ENCODE measurements around the gene CDC25C. TPM values are rescaled to one million over a fixed set of nuclear protein-coding genes. Genes with fewer than 3 reads are reported as not detected.
"Not testable (repeated sequence)": the region's sequence is repeated elsewhere in the genome, so short reads cannot be mapped to it uniquely, and the experiment has no call there.

CDC25C gene
- total and polyA plus RNA-seq, 2 donors from 2014 or later = 0.25 TPM; not detected in 1

DNA sequence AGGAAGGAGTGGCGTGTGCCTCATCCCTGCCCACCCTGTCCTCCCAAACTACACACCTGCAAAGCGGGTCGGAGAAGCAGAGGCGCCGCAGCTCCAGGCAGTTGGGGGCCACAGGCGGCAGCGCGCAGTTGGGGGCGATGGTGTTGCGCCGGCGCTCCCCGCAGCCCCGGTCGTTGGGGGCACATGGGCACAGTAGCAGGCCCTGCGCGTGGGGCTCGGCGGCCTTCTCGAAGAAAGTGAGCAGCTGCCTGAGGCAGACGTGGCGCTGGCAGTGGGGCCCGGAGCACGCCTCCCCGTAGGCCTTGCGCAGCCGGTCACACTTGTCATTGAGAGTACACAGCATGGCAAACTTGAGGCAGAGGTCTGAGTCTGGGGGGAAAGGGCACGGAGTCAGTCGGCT lies 74.0 kb downstream of the CDC25C start:
- FAIRE-seq (no peak), DNase-seq (no peak)
- Histone ChIP-seq H3K9ac (ENCODE audit: low read length in 3 of 3) (no peak overlapping the region), H3K27ac (ENCODE audit: low read depth in 2 of 2, low read length in 2 of 2) (no peak overlapping the region), H3K4me3 (ENCODE audit: low read length in 3 of 3) (no peak overlapping the region), H3K27me3 (ENCODE audit: control insufficient read depth, insufficient read depth, low read length) (no peaks in the 10 kb centered on the region), H3K36me3 (ENCODE audit: control insufficient read depth in 2 of 3, insufficient read depth in 3 of 3, low read length in 3 of 3) (no peaks in the 10 kb centered on the region), H3K9me3 (ENCODE audit: control insufficient read depth in 2 of 3, insufficient read depth in 1 of 3, low read length in 3 of 3) (no peaks in the 10 kb centered on the region), H3K4me1 (ENCODE audit: control insufficient read depth in 2 of 3, insufficient read depth in 2 of 3, low read depth in 1 of 3, low read length in 3 of 3) (no peaks in the 10 kb centered on the region)
- TF ChIP-seq CTCF (IDR thresholded peaks at IDR 0.05; ENCODE audit: borderline replicate concordance, extremely low read depth, insufficient read depth) = no peak
- intact Hi-C loops (cut with DNase I) = no loop called here

GRCh38 chr5:138252944-138253343 lies 78.7 kb downstream of the CDC25C start:
- TF ChIP-seq CTCF (IDR thresholded peaks at IDR 0.05; ENCODE audit: borderline replicate concordance, extremely low read depth, insufficient read depth) = no peak
- Histone ChIP-seq H3K9me3 (ENCODE audit: control insufficient read depth in 2 of 3, insufficient read depth in 1 of 3, low read length in 3 of 3) (no peaks in the 10 kb centered on the region), H3K4me1 (ENCODE audit: control insufficient read depth in 2 of 3, insufficient read depth in 2 of 3, low read depth in 1 of 3, low read length in 3 of 3) (no peaks in the 10 kb centered on the region), H3K9ac (ENCODE audit: low read length in 3 of 3) (no peak overlapping the region), H3K4me3 (ENCODE audit: low read length in 3 of 3) (no peak overlapping the region), H3K36me3 (ENCODE audit: control insufficient read depth in 2 of 3, insufficient read depth in 3 of 3, low read length in 3 of 3) (no peaks in the 10 kb centered on the region), H3K27me3 (ENCODE audit: control insufficient read depth, insufficient read depth, low read length) (no peaks in the 10 kb centered on the region), H3K27ac (ENCODE audit: low read depth in 2 of 2, low read length in 2 of 2) (no peak overlapping the region)
- DNase-seq = no peak
- no peak for FAIRE-seq
- intact Hi-C loops (cut with DNase I) = no loop called here

DNA sequence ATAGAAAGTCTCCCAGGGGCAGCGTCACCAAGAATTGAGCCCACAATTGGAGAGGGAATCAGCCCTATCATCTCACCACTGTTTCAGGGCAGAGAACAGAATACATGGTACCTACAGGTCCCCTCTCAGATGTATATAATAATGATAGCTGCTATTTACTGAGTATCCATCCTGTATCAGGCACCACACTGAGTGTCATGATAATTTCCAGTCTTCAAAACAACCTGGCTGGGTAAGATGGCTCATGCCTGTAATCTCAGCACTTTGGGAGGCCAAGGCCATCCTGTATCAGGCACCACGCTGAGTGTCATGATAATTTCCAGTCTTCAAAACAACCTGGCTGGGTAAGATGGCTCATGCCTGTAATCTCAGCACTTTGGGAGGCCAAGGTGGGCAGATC lies 83.8 kb downstream of the CDC25C start:
- H3K9me3 ChIP-seq (ENCODE audit: control insufficient read depth in 2 of 3, insufficient read depth in 1 of 3, low read length in 3 of 3); H3K4me1 ChIP-seq (ENCODE audit: control insufficient read depth in 2 of 3, insufficient read depth in 2 of 3, low read depth in 1 of 3, low read length in 3 of 3); H3K27ac ChIP-seq (ENCODE audit: low read depth in 2 of 2, low read length in 2 of 2); H3K9ac ChIP-seq (ENCODE audit: low read length in 3 of 3); FAIRE-seq; H3K27me3 ChIP-seq (ENCODE audit: control insufficient read depth, insufficient read depth, low read length); intact Hi-C loops (cut with DNase I); H3K4me3 ChIP-seq (ENCODE audit: low read length in 3 of 3); H3K36me3 ChIP-seq (ENCODE audit: control insufficient read depth in 2 of 3, insufficient read depth in 3 of 3, low read length in 3 of 3); DNase-seq: not testable (repeated sequence)

DNA sequence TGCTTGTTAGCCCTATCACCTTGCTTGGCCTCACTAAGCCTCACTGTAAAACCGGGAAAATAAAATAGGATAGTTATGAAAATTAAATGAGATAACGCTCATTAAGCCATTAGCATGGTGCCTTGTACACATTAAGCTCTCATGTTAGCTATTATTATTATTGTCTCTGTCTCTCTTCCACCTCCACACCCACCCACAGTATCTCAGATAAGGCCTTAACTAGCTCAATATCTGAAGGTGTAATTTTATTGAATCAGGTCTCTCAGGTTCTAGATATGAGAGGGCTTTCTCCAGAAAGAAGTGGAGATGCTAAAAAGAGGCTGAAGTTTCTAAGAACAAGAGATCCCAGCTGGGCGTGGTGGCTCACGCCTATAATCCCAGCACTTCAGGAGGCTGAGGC lies 84.8 kb downstream of the CDC25C start:
- no peak for FAIRE-seq
- TF ChIP-seq CTCF (IDR thresholded peaks at IDR 0.05; ENCODE audit: borderline replicate concordance, extremely low read depth, insufficient read depth) = no peak

More for the DNA sequence above, 84.8 kb downstream of the CDC25C start:
- Histone ChIP-seq H3K27ac (ENCODE audit: low read depth in 2 of 2, low read length in 2 of 2) (no peak overlapping the region), H3K36me3 (ENCODE audit: control insufficient read depth in 2 of 3, insufficient read depth in 3 of 3, low read length in 3 of 3) (no peaks in the 10 kb centered on the region), H3K9me3 (ENCODE audit: control insufficient read depth in 2 of 3, insufficient read depth in 1 of 3, low read length in 3 of 3) (no peaks in the 10 kb centered on the region), H3K4me3 (ENCODE audit: low read length in 3 of 3) (no peak overlapping the region), H3K27me3 (ENCODE audit: control insufficient read depth, insufficient read depth, low read length) (peaks cover 2% of the 10 kb centered on the region), H3K4me1 (ENCODE audit: control insufficient read depth in 2 of 3, insufficient read depth in 2 of 3, low read depth in 1 of 3, low read length in 3 of 3) (no peaks in the 10 kb centered on the region), H3K9ac (ENCODE audit: low read length in 3 of 3) (no peak overlapping the region)
- no peak for DNase-seq
- intact Hi-C loops (cut with DNase I) = no loop called here
